Testis (tissue), 2 donors: ENCODE results near the gene ZNF653.

Experiments used
- CTCF ChIP-seq, 3 experiments: fragments of 450-650 bp in 2 of 3; fragments of 200-600 bp in 1 of 3; sonication (generic) in 1 of 3; IDR thresholded peaks; one replicate each; pipeline ENCODE4 v1.5.1; 2016 to 2019; ENCODE audit warnings: antibody characterized with exemption in 3 of 3, mild to moderate bottlenecking in 2 of 3, moderate library complexity in 1 of 3
- POLR2A ChIP-seq: fragments of 450-650 bp; IDR thresholded peaks from one replicate; pipeline ENCODE4 v1.6.1; 2017; ENCODE audit warnings: antibody characterized with exemption, mild to moderate bottlenecking, moderate library complexity

DNA sequence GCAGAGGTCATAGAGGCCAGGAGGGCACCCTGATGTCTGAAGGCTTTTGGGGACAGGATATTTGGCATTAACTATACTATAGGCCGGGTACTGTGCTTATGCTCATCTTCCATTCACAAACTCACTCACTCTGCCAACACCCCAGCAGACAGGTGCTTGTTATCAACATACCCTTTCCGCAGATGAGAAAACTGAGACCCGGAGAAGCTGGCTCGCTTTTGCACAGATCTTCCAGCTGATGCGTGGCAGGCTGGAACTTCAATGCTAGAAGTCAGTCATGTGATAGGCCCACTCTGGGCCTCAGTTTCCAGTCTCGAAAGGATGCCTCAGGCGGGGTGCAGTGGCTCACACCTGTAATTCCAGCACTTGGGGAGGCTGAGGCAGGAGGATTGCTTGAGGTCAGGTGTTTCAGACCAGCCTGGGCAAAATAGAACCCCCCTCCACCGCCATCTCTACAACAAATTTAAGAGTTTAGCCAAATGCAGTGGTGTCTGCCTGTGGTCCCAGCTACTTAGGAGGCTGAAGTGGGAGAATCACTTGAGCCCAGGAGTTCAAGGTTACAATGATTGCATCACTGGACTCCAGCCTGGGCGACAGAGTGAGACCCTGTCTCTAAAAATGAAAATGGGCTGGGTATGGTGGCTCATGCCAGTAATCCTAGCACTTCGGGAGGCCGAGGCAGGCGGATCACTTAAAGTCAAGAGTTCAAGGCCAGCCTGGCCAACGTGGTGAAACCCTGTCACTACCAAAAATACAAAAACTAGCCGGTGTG is 42.5 kb upstream of the ZNF653 start:
- TF ChIP-seq CTCF (IDR thresholded peaks at IDR 0.05) = no peak
- no peak for TF ChIP-seq POLR2A
